Measurements from ENCODE around the gene VIT.

VIT gene

DNA sequence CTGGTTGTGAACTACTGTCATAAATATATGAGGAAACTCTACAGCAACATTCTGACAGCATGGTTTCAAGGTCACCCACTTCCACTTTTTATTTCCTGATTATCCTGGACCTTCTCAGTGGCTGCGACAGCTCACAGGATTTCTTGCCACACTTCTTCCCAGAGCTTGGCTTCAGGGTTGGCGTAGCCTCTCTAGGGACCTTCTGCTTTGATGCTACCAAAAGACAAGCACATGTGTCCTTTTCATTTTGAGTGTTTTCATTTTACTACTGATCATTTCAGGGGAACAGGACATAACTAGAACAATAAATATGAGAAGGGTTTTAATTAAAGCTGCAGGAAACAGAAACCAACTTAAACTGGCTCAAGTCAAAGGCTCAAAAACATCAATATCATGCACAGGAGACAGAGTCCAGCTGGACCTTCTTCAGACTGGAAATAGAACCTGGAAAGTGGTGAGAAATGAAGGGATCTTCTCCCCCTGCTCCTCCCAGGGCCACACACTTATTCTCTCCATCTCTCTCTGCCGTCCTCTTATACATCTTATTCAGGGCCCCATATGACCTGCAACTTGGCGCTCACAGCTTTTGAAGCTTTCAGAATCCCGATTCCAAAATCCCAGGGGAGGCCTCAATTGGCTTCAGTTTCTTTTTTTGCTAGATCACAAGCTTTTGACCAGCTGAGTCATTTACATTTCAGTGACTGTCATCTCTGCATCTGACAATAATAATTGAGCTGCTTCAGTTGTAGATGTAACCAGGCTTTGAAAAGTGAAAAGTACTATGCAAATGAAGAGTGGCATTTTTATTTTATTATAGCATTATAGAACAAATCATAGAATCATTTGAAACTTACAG is 9.7 kb downstream of the VIT start:
- no peak for DNase-seq (ENCODE audit: low read depth)
- TF ChIP-seq, protein P1, sequence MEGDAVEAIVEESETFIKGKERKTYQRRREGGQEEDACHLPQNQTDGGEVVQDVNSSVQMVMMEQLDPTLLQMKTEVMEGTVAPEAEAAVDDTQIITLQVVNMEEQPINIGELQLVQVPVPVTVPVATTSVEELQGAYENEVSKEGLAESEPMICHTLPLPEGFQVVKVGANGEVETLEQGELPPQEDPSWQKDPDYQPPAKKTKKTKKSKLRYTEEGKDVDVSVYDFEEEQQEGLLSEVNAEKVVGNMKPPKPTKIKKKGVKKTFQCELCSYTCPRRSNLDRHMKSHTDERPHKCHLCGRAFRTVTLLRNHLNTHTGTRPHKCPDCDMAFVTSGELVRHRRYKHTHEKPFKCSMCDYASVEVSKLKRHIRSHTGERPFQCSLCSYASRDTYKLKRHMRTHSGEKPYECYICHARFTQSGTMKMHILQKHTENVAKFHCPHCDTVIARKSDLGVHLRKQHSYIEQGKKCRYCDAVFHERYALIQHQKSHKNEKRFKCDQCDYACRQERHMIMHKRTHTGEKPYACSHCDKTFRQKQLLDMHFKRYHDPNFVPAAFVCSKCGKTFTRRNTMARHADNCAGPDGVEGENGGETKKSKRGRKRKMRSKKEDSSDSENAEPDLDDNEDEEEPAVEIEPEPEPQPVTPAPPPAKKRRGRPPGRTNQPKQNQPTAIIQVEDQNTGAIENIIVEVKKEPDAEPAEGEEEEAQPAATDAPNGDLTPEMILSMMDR (IDR thresholded peaks at IDR 0.05; ENCODE audit: insufficient read depth, low read depth, low read length, missing control alignments) = no peak
- H3K4me3 ChIP-seq (ENCODE audit: low read depth, low read length) = no peak overlapping the region

DNA sequence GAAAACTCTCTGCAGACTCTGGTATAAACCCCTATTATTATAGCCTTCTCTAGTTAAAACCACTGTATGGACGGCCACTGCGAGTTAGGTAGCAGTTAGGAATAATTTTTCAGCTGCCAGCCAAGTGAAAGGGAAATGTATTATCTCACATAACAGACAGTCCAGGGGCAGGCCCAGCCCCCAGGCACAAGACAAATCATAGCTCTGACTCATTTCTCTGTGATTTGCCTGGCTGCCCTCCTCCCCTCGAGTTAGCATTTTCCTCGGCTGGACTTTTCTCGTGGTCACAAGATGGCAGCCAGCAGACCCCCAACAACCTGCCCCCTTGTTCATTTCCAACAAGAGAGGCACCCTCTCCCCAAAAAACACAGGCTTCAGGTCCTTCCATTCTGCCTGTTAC is 10.5 kb downstream of the VIT start:
- no peak overlapping the region for H3K4me3 ChIP-seq (ENCODE audit: low read depth, low read length)
- TF ChIP-seq, protein P1 (IDR thresholded peaks at IDR 0.05; ENCODE audit: insufficient read depth, low read depth, low read length, missing control alignments) = no peak
- no peak for DNase-seq (ENCODE audit: low read depth)

DNA sequence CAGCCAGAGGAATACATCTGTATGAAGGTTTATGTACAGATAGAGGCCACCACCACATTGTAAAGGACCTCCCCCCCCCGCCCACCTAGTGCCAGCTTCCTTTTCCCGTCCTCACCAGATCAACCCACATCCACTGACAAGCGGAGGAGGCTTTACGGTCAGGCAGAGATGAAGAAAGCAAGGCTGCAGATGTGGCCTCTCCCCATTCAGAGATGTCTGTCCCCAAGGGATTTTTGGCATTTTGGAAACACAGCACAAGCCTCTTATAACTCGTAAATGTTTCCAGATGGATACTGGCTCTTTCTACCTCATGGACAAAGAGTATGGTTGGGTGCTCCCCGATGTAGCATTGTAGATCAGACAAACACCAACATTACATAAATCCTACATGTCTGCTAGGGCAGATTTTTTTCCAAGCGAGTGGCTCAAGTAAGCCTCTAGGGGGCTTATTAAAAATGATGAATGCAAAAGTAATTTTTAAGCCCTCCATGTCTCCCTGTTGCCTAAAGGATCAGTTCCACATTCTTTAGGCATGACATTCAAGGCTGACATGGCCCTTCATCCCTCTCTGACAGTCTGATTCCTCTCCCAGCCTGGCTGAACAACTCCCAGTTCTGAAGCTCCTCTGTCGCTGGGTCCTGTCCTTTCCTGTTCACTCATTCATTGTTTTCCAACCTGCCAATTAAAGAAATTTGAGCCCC is 11.7 kb downstream of the VIT start:
- TF ChIP-seq, protein P1 (IDR thresholded peaks at IDR 0.05; ENCODE audit: insufficient read depth, low read depth, low read length, missing control alignments) = no peak
- no peak overlapping the region for H3K4me3 ChIP-seq (ENCODE audit: low read depth, low read length)
- no peak for DNase-seq (ENCODE audit: low read depth)

DNA sequence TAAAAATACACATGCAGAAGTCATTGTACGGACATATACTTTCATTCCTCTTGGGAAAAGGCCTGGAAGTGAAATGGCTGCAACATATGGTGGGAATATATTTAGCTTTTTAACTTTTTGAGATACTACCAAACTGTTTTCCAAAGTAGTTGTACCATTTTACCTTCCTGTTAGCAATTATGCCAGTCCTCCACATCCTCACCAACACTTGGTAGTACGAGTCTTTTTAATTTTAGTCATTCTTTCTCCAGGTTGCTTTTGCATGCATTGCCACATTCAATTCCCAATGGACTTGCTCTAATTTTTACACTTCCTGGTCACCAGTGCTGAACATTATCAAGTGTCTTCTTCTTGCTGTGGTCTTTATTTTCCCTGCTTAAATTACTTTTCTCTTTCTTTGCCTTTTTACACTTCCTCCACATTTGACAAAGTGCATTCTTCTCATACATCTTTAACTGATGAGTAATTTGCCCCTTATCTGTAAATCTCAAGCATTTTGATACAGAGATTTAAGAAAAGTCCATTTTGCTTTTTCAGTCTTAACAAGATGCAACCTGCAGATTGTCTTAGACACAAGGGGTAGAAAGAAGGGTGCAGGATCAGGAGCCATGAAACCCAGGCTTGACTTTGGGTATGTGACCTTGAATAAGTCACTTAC is 14.5 kb downstream of the VIT start:
- H3K4me3 ChIP-seq (ENCODE audit: low read depth, low read length) = no peak overlapping the region
- TF ChIP-seq, protein P1 (IDR thresholded peaks at IDR 0.05; ENCODE audit: insufficient read depth, low read depth, low read length, missing control alignments) = no peak
- DNase-seq (ENCODE audit: low read depth) = no peak

DNA sequence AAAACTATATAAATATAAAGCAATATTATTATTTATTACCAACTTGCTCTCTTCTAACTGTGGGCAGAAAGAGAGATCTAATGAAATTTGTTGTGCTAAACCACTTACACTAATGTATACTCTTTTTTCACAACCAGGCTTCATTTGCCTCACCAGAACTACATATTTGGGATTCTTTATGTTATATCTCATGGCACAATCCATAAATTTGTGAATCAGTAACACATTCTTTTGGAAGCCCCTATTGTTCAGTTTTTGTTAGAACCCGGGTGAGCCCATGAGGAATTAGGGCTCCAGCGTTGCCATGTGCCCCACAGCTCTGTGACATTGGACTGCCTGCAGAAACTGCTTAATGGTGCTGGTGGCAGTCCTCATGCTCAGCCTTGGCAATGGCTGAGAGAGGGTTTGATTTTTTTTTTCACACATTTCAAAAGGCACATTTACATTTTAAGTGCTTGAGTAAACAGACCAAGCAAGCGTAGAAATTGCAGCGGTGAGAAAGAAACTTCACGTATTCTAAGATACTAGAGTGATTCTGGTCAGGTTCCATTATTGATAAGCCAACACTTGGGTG is 15.3 kb downstream of the VIT start:
- no peak for DNase-seq (ENCODE audit: low read depth)
- TF ChIP-seq, protein P1 (IDR thresholded peaks at IDR 0.05; ENCODE audit: insufficient read depth, low read depth, low read length, missing control alignments) = no peak

DNA sequence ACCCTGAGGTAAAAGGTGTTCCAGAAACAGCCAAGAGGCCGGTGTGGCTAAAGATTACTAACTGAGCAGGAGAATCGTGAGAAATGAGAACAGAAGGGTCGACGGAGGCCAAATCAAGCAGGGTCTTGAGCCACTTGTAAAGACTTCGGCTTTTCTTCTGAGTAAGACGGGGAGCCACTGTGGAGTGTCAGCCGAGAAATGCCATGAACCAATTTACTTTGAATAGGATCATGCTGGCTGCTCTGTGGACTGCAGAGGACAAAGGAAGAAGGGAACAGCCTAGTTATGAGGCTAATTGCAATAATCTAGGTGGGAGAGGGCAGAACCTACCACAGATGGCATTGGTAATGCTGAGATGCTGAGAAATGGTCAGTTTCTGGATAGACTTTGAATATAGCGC is 16.8 kb downstream of the VIT start:
- no peak for DNase-seq (ENCODE audit: low read depth)
- TF ChIP-seq, protein P1 (IDR thresholded peaks at IDR 0.05; ENCODE audit: insufficient read depth, low read depth, low read length, missing control alignments) = no peak
- no peak overlapping the region for H3K4me3 ChIP-seq (ENCODE audit: low read depth, low read length)

More for the DNA sequence above, 15.3 kb downstream of the VIT start:
- H3K4me3 ChIP-seq (ENCODE audit: low read depth, low read length) = no peak overlapping the region
